GM19455 (cell line): ENCODE results near the gene ATIC.

Source experiments
- ATAC-seq: cut with Tn5 transposase; IDR thresholded peaks from one replicate; pipeline ENCODE4 v1.9.1; 2021; ENCODE audit not compliant: unreplicated experiment

ATIC gene

GRCh38 chr2:215311625-215312396 is at the start of gene ATIC:
ATIC (plus strand) TSS chr2:215312059; CDS start chr2:215312143, 84 bp downstream.
- peak; percentile 99 for ATAC-seq

DNA sequence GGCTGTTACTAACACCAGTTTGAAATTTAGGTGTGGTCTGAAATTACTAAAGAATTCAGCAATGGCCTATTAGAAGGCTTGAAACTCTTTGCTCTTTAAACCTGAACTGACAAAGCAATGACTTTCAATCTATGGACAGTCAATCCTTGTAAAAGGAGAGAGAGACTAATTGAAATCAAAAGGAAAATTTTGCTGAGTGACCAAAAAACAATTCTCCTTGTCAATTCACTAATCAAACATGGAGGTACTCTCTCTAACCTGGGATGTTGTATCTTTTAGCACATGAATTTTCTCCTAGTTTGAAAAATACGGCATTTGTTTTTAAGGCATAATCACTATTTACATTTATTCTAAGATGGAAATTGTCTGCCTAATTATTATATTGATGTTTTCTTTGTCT is 49.6 kb upstream of the ATIC start:
- ATAC-seq, result no peak

- no peak for ATAC-seq
Observed at GRCh38 chr2:215262741-215263362, 49.0 kb upstream of the ATIC start.

- ATAC-seq, result no peak
Observed at GRCh38 chr2:215264374-215264773, 47.5 kb upstream of the ATIC start.

DNA sequence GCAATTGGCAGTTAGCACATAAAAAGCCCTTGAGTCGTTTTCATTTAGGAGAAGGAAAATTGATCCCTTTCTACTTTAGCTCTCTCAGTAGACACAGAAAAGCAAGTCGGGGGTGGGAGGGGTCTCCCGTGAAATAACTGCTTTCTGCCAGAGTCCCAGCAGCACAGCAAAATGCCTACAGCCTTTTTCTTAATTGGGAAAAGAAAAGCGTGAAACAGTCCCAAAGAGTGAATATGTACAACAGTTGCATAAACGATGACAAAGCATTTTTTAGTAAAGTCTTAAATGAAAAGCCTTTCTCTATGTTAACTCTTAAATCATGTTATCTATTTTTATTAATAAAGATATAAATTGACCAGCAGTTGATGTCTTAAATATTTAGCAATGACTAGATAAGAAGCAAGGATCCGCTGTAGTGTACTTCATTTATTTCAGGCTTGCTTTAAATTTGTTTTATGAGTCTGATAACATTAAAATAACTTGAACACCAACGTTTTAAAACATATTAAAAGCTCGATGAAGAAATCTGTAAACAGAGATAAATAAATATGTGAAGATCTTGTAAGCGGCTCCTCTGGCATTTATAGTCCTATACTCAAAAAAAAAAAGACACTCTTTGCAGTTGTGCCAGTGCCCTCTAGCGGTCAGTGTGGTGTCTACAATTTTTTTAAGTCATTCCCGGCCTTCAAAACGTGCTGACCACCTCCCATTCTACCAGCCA is 42.3 kb upstream of the ATIC start:
- peak; percentile 58 for ATAC-seq

DNA sequence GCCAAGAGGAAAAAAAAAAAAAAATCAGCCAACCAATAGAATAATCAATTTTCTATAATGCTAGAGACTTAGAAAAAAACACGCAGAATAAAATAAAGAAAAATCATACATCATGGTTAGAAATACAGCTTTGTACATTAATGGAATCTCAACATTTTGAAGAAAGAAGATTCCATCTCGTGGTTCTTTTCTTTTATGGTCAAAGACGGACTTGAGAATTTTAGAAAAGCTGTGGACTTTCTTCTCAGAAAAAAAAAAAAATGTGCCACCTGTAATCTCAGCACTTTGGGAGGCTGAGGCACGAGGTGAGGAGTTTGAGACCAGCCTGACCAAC is 41.8 kb upstream of the ATIC start:
- no peak for ATAC-seq

DNA sequence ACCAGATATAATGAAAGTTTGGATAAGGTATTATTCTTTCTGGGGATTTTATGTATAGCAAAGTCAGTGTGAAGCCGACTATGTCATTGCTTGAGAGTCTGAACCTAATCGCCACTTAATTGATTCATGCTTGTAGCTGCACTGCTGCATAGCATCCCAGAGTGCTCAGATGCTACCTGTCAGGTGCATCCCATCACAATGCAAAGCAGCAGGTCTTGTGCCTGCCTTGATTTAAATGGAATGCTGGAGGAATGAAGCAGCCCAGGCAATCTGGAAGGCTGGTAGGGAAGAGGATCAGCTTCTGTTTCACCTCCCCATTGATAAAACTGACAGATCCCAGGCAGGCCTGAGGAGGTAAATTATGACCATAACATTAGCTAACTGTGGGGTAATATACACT is 40.4 kb upstream of the ATIC start:
- no peak for ATAC-seq

GRCh38 chr2:215272918-215273317 is 38.9 kb upstream of the ATIC start:
- ATAC-seq, result no peak

DNA sequence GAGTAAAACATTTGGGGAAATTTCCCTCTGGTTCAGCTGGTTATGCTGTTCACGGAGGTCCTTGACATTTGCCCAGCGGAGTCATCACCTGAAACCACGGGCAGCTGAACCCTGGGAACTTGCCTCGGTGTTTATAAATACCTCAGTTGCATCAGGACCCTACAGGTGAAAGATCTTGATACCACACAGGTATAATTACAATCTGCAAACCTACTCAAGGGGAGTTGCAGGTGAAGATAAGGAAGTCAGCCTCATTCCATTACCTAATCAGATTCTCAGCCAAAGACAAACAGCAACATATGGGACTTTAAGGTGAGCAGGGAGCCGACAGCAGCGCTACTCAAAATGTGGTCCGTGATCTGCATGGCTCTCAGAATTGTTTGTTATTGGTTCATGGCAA is 37.0 kb upstream of the ATIC start:
- ATAC-seq, result no peak

- ATAC-seq, result no peak
Observed at GRCh38 chr2:215275824-215276223, 36.0 kb upstream of the ATIC start.

DNA sequence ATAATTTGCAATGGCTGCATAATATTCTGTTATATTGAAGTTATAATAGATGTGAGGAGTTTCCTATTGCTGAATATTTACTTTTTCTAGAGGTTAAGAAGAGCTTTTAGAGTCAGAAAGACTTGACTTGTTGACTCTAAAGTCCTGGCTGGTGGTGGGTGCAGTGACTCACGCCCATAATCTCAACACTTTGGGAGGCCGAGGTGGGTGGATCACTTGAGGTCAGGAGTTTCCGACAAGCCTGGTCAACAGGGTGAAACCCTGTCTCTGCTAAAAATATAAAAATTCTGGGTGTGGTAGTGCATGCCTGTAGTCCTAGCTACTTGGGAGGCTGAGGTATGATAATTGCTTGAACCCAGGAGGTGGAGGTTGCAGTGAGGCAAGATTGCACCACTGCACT is 33.9 kb upstream of the ATIC start:
- no peak for ATAC-seq

- ATAC-seq, result no peak
Observed at GRCh38 chr2:215280326-215280725, 31.5 kb upstream of the ATIC start.

DNA sequence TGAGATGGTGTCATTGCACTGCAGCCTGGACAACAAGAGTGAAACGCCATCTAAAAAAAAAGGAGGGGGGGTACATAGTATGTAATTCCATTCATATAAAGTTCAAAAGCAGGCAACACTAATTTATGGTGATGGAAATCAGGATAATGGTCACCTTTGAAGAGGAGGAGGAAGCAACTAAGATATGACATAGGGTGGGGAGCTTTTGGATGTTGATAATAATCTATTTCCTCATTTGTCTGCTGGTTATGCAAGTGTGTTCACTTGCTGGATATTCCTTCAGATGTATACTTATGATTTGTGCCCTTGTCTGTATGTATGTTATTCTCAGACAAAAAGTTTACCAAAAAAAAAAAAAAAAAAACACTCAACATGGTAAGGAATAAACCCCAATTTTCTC is 28.6 kb upstream of the ATIC start:
- ATAC-seq, result no peak

GRCh38 chr2:215286309-215286708 is 25.6 kb upstream of the ATIC start:
- no peak for ATAC-seq

DNA sequence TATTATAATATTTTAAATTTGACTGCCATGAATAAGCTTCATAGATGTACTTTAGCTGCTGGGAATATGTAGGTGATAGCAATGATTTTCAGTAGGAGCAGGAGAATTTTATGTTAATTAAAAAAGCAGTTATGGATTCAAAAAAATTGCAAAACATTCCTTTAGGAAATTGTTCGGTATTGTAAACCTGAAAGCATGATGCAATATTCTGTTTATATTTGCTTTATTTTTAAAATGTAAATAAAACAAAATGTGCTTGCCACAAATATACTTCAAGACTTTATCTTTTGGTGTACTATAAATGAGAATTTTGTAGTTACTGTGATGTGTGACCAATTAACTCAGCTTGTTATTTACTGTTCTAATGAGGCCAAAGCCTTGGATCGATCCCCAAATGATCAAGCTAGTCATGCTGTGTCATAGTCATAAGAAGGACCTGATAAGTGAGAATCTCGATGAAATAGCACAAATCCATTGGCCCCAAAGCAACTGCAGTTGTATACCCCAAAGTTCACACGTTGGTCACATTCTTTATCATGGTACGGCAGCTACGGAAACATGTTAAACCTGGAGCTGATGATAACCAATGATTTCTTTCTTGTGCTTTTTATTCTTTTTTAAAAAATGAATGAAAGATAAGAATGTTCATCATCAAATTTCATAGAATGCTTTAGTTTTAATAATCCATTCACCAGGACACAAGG is 23.6 kb upstream of the ATIC start:
- no peak for ATAC-seq

- no peak for ATAC-seq
Observed at GRCh38 chr2:215290980-215291599, 20.8 kb upstream of the ATIC start.

- no peak for ATAC-seq
Observed at GRCh38 chr2:215293879-215294278, 18.0 kb upstream of the ATIC start.

DNA sequence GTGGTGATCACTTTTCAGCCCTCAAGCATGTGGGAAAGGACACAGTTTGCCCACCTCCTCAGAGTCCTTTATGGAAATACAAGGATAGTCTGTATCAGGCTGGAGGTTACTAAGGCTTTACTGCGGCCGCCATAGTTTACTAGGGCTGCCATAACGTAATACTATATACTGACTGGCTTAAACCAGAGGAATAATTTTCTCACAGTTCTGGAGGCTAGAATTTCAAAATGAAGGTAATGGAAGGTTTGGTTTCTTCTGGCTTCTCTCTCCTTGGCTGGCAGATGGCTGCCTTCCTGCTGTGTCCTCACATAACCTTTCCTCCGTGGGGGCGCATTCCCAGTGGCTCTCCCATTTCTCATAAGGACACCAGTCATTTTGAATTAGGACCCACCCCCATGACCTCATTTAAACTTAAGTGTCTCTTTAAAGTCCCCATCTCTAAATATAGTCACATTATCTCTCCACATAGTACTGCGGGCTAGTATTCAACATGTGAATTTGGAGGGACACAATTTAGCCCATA is 12.5 kb upstream of the ATIC start:
- ATAC-seq, result no peak

DNA sequence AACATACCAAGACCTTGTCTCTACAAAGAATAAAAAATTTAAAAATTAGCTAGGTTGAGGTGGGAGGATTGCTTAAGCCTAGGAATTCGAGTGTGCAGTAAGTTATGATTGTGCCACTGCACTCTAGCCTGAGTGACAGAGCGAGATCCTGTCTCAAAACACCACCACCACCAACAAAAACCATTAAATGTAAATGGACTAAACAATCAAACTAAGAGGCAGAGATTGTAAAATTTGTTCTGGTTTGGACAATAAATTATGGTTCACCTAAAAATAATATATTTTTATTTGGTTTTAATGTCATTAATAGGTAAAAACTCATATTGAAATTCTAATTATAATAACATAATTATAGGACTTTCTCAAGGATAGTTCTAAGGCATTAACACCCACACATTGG is 9.9 kb upstream of the ATIC start:
- no peak for ATAC-seq

DNA sequence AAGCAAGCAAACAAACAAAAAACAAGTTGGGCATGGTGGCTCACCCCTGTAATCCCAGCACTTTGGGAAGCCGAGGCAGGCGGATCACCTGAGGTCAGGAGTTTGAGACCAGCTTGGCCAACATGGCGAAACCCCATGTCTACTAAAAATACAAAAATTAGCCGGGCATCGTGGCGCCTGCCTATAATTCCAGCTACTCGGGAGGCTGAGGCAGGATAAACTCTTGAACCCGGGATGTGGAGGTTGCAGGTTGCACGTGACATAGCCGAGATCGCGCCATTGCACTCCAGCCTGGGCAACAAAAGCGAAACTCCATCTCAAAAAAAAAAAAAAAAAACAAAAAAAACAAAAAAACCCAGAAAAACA is 617 bp upstream of the ATIC start:
- peak; percentile 37 for ATAC-seq

- ATAC-seq, result no peak
Observed at GRCh38 chr2:215313255-215313613, 1.4 kb downstream of the ATIC start.
